HCT116 (cell line): ENCODE data around the gene SF1. TPM values are rescaled to one million over a fixed set of nuclear protein-coding genes. Genes with fewer than 3 reads are reported as not detected.

Source experiments
- ATAC-seq: fragments of 200-7000 bp; cut with Tn5 transposase; 2 replicates; pipeline ENCODE4 v1.9.1; 2020; ENCODE audit warnings: mild to moderate bottlenecking, moderate library complexity
- BruUV-seq: library from RNA; stranded (reverse); fragments of 400-500 nt; replicated peaks from 2 replicates; lab custom pipeline; 2021; lab: Mats Ljungman, UMichigan
- CTCF ChIA-PET: fragments of 300-600 bp; sonication (Branson Sonifier 250); formaldehyde crosslinking; loops from one replicate; lab custom pipeline; 2021; ENCODE audit warnings: antibody characterized with exemption; lab: Charles Lee
- POLR2A ChIA-PET: fragments of 300-600, 350-600 bp; sonication (Branson Sonifier 250); formaldehyde crosslinking; loops from one replicate; lab custom pipeline; 2021; ENCODE audit warnings: antibody characterized with exemption; lab: Charles Lee
- RAD21 ChIA-PET, 2 experiments: fragments of 300-600 bp; sonication (Branson Sonifier 250); formaldehyde crosslinking; loops; one replicate each; lab custom pipeline; 2023; ENCODE audit warnings: low total read pairs in 2 of 2; ENCODE audit not compliant: uncharacterized antibody in 2 of 2, unreplicated experiment in 2 of 2, low non-redundant PET in 1 of 2; lab: Charles Lee
- DNase-seq: peaks from one replicate; pipeline ENCODE4 v3.0.0-alpha.2; 2010; ENCODE audit warnings: low read depth, low spot score
- H2AFZ ChIP-seq: fragments of 200-600 bp; shearing (Covaris generic), sonication (generic); 2 replicates; pipeline ENCODE4 v1.6.1; 2017; ENCODE audit warnings: low read depth, mixed run types, mixed read lengths, antibody characterized with exemption, low read length; ENCODE audit not compliant: poor library complexity, severe bottlenecking
- H3K27ac ChIP-seq: 2 replicates; pipeline ENCODE4 v1.5.1; 2012; ENCODE audit warnings: low read depth, low read length
- H3K27me3 ChIP-seq: fragments of 200-600 bp; sonication (generic); 2 replicates; pipeline ENCODE4 v1.6.1; 2016; ENCODE audit warnings: mixed run types, low read length, mixed read lengths; ENCODE audit not compliant: insufficient read depth
- H3K36me3 ChIP-seq, 2 experiments: fragments of 200-500 bp in 1 of 2; fragments of 200-600 bp in 1 of 2; sonication (Bioruptor generic) in 1 of 2; sonication (generic) in 1 of 2; 2 replicates each; pipeline versions ENCODE4 v1.5.1 to v1.6.1; 2014 to 2016; ENCODE audit warnings: low read length in 2 of 2, inconsistent platforms in 1 of 2, mixed read lengths in 1 of 2, mixed run types in 1 of 2; ENCODE audit not compliant: insufficient read depth in 2 of 2, control insufficient read depth in 1 of 2
- H3K4me1 ChIP-seq, 2 experiments: fragments of 200-600 bp in 1 of 2; sonication (generic) in 1 of 2; 2 replicates each; pipeline versions ENCODE4 v1.5.1 to v1.6.1; 2012 to 2017; ENCODE audit warnings: low read length in 2 of 2, inconsistent platforms in 1 of 2, mild to moderate bottlenecking in 1 of 2, mixed read lengths in 1 of 2, mixed run types in 1 of 2, moderate library complexity in 1 of 2; ENCODE audit not compliant: insufficient read depth in 2 of 2, control insufficient read depth in 1 of 2
- H3K4me2 ChIP-seq: fragments of 200-600 bp; sonication (generic); 2 replicates; pipeline ENCODE4 v1.6.1; 2017; ENCODE audit warnings: mixed run types, low read length, mixed read lengths
- H3K4me3 ChIP-seq, 2 experiments: fragments of 200-600 bp in 1 of 2; sonication (generic) in 1 of 2; replicated peaks in 1 of 2; 2 replicates each; pipeline ENCODE4 v1.5.1; 2011 to 2016; ENCODE audit warnings: low read length in 2 of 2, control low read depth in 1 of 2, low read depth in 1 of 2, mild to moderate bottlenecking in 1 of 2, mixed read lengths in 1 of 2, mixed run types in 1 of 2
- H3K79me2 ChIP-seq: fragments of 200-600 bp; sonication (generic); 2 replicates; pipeline ENCODE4 v1.6.1; 2017; ENCODE audit warnings: mild to moderate bottlenecking, mixed run types, low read length, moderate library complexity, mixed read lengths; ENCODE audit not compliant: insufficient read depth
- H3K9ac ChIP-seq: fragments of 200-600 bp; sonication (generic); 2 replicates; pipeline ENCODE4 v1.6.1; 2016; ENCODE audit warnings: low read length, mixed read lengths
- H3K9me2 ChIP-seq: fragments of 200-600 bp; sonication (generic), shearing (Covaris generic); 2 replicates; pipeline ENCODE4 v1.6.1; 2017; ENCODE audit warnings: mixed run types, mild to moderate bottlenecking, moderate library complexity; ENCODE audit not compliant: insufficient read depth
- H3K9me3 ChIP-seq, 2 experiments: fragments of 200-500 bp in 1 of 2; fragments of 200-600 bp in 1 of 2; sonication (Bioruptor generic) in 1 of 2; sonication (generic) in 1 of 2; 2 replicates each; pipeline ENCODE4 v1.6.1; 2014 to 2017; ENCODE audit warnings: low read length in 2 of 2, mixed read lengths in 2 of 2, inconsistent platforms in 1 of 2, low read depth in 1 of 2, mild to moderate bottlenecking in 1 of 2, mixed run types in 1 of 2, moderate library complexity in 1 of 2; ENCODE audit not compliant: control insufficient read depth in 1 of 2, insufficient read depth in 1 of 2
- H4K20me1 ChIP-seq: fragments of 200-600 bp; sonication (generic), shearing (Covaris generic); 2 replicates; pipeline ENCODE4 v1.6.1; 2017; ENCODE audit warnings: mixed run types, mild to moderate bottlenecking, moderate library complexity; ENCODE audit not compliant: insufficient read depth
- CEBPB ChIP-seq: IDR thresholded peaks from 2 replicates; pipeline ENCODE4 v1.6.1; 2012; ENCODE audit warnings: low read depth
- CTCF ChIP-seq, 3 experiments: fragments of 200-600 bp in 1 of 3; sonication (generic) in 1 of 3; IDR thresholded peaks in 2 of 3; conservative IDR thresholded peaks in 1 of 3; 2 replicates each; pipeline ENCODE4 v1.5.1; 2012 to 2017; ENCODE audit warnings: low read depth in 2 of 3, low read length in 2 of 3, antibody characterized with exemption in 1 of 3, borderline replicate concordance in 1 of 3, control low read depth in 1 of 3, mild to moderate bottlenecking in 1 of 3, mixed read lengths in 1 of 3, mixed run types in 1 of 3, moderate library complexity in 1 of 3; ENCODE audit not compliant: insufficient read depth in 1 of 3
- ELF1 ChIP-seq: IDR thresholded peaks from 2 replicates; pipeline ENCODE4 v1.6.1; 2012; ENCODE audit warnings: low read depth, borderline replicate concordance
- EZH2 ChIP-seq: fragments of 200-600 bp; sonication (generic); IDR thresholded peaks from 2 replicates; pipeline ENCODE4 v1.6.1; 2017; ENCODE audit warnings: antibody characterized with exemption, mixed run types
- EZH2phosphoT487 ChIP-seq: fragments of 200-600 bp; IDR thresholded peaks from 2 replicates; pipeline ENCODE4 v1.6.1; 2018; ENCODE audit warnings: antibody characterized with exemption, borderline replicate concordance
- JUND ChIP-seq: IDR thresholded peaks from 2 replicates; pipeline ENCODE4 v1.6.1; 2012
- RAD21 ChIP-seq: IDR thresholded peaks from 2 replicates; pipeline ENCODE4 v1.6.1; 2012; ENCODE audit warnings: low read depth, mild to moderate bottlenecking
- REST ChIP-seq: IDR thresholded peaks from 2 replicates; pipeline ENCODE4 v1.6.1; 2012; ENCODE audit warnings: low read depth
- TCF7L2 ChIP-seq: IDR thresholded peaks from 2 replicates; pipeline ENCODE4 v1.7.0; 2011; ENCODE audit warnings: borderline replicate concordance, inconsistent platforms; ENCODE audit not compliant: insufficient read depth, insufficient read length; ENCODE audit errors: extremely low read depth
- YY1 ChIP-seq: IDR thresholded peaks from 2 replicates; pipeline ENCODE4 v1.6.1; 2011; ENCODE audit warnings: low read length, low read depth, moderate library complexity, mild to moderate bottlenecking; ENCODE audit not compliant: insufficient replicate concordance; ENCODE audit errors: extremely low read depth
- ZFX ChIP-seq: fragments of 450-650 bp; IDR thresholded peaks from 2 replicates; pipeline ENCODE4 v1.6.1; 2017
- ZNF274 ChIP-seq: fragments of 200-500 bp; sonication (Bioruptor generic); IDR thresholded peaks from 2 replicates; pipeline ENCODE4 v1.6.1; 2014; ENCODE audit warnings: mild to moderate bottlenecking, low read depth, low read length, inconsistent platforms
- intact Hi-C: fragments of 100-400 bp; cut with micrococcal nuclease; formaldehyde crosslinking; loops from 2 replicates; pipeline ENCODE4 v1.10.0; 2022
- total RNA-seq: library from RNA; stranded (reverse); gene quantifications from one replicate; pipeline ENCODE4 v1.2.1, GENCODE V29; 2021; ENCODE audit not compliant: unreplicated experiment

Gene SF1
- total RNA-seq, 1 experiment from 2014 or later, result 403 TPM

- CTCF ChIA-PET, result no interaction called here
- no peak overlapping the region for H3K9ac ChIP-seq
- no peak for ATAC-seq
- no peaks in the 10 kb centered on the region for H3K9me3 ChIP-seq
- no peak overlapping the region for H3K4me2 ChIP-seq
- H2AFZ ChIP-seq, result no peak overlapping the region
- RAD21 ChIA-PET, result no interaction called here
- TF ChIP-seq EZH2phosphoT487 (no peak), CTCF (IDR thresholded peaks at IDR 0.05 in 2 of 3, conservative IDR thresholded peaks at IDR 0.05 in 1 of 3; ENCODE audit: borderline replicate concordance in 1 of 3, insufficient read depth in 1 of 3, low read depth in 2 of 3, low read length in 2 of 3) (no peak), CEBPB (no peak), REST (no peak), ZNF274 (no peak), JUND (no peak), EZH2 (no peak), TCF7L2 (no peak), RAD21 (no peak), YY1 (no peak), ZFX (no peak), ELF1 (no peak)
- TF ChIP-seq, all 23 proteins: peak for 0
- no peak overlapping the region for H3K27ac ChIP-seq
- H3K79me2 ChIP-seq, result no peaks in the 10 kb centered on the region
- intact Hi-C loops, result no loop called here
- peaks cover 0 to 10% of the 10 kb centered on the region in 2 experiments; a peak in 2 of 4 replicates for H3K4me1 ChIP-seq
- H4K20me1 ChIP-seq, result no peaks in the 10 kb centered on the region
- POLR2A ChIA-PET, result no interaction called here
- H3K9me2 ChIP-seq, result no peaks in the 10 kb centered on the region
- DNase-seq, result no peak
- no peaks in the 10 kb centered on the region for H3K27me3 ChIP-seq
- H3K36me3 ChIP-seq, result no peaks in the 10 kb centered on the region
- no peak overlapping the region for H3K4me3 ChIP-seq
- no TSS peak for BruUV-seq
Measured at GRCh38 chr11:64728757-64729365, 49.5 kb downstream of the SF1 start.
